ENCODE results near the gene STRN3.
A peak's percentile ranks its signal among the peaks of the same experiment; 100 is the strongest.

Gene STRN3

GRCh38 chr14:30874120-30874998, 151.8 kb downstream of the STRN3 start, which contains the start of gene COCH:
Gene COCH (plus strand): TSS chr14:30874559. CDS start chr14:30874939, 380 bp downstream.
- no peak within 1 kb of the TSS for H2AFZ ChIP-seq (ENCODE audit: low read length)

GRCh38 chr14:30873308-30874119, 152.7 kb downstream of the STRN3 start:
- Histone ChIP-seq H3K9me2 (ENCODE audit: low read depth, low read length) (no peaks in the 10 kb centered on the region), H4K20me1 (ENCODE audit: insufficient read depth, low read length) (no peaks in the 10 kb centered on the region), H3K4me2 (ENCODE audit: low read length) (peak overlapping the region; percentile 78), H3K9ac (ENCODE audit: low read length) (peak overlapping the region; percentile 71), H3K9me3 (ENCODE audit: low read length) (no peaks in the 10 kb centered on the region), H3K27ac (ENCODE audit: low read depth, low read length, poor library complexity, severe bottlenecking) (no peak overlapping the region), H3K36me3 (ENCODE audit: insufficient read depth, low read length) (peaks cover 11% of the 10 kb centered on the region; the same call in 1 of the 2 replicates), H3K4me1 (ENCODE audit: insufficient read depth, low read length, severe bottlenecking) (peaks cover 28% of the 10 kb centered on the region), H3F3A (ENCODE audit: insufficient read depth, low read length) (no peaks in the 10 kb centered on the region), H3K27me3 (ENCODE audit: insufficient read depth, low read length) (no peaks in the 10 kb centered on the region), H2AFZ (ENCODE audit: low read length) (no peak overlapping the region), H3K79me2 (ENCODE audit: insufficient read depth, low read length) (peaks cover 3% of the 10 kb centered on the region; the same call in 1 of the 2 replicates), H3K4me3 (ENCODE audit: low read depth, low read length, poor library complexity, severe bottlenecking) (peak overlapping the region; percentile 79)
- TF ChIP-seq CTCF (IDR thresholded peaks at IDR 0.05; ENCODE audit: low read length) (no peak), EZH2 (IDR thresholded peaks at IDR 0.05; ENCODE audit: borderline replicate concordance, low read length) (no peak)

More at GRCh38 chr14:30874120-30874998, 151.8 kb downstream of the STRN3 start, which contains the start of gene COCH:
- no peaks in the 10 kb centered on the region for H4K20me1 ChIP-seq (ENCODE audit: insufficient read depth, low read length)
- H3K79me2 ChIP-seq (ENCODE audit: insufficient read depth, low read length), result peaks cover 3% of the 10 kb centered on the region; the same call in 1 of the 2 replicates
- peak within 1 kb of the TSS; percentile 78 for H3K4me2 ChIP-seq (ENCODE audit: low read length)
- no peaks in the 10 kb centered on the region for H3K9me2 ChIP-seq (ENCODE audit: low read depth, low read length)
- peaks cover 19% of the 10 kb centered on the region; the same call in 1 of the 2 replicates for H3K36me3 ChIP-seq (ENCODE audit: insufficient read depth, low read length)
- no peaks in the 10 kb centered on the region for H3K27me3 ChIP-seq (ENCODE audit: insufficient read depth, low read length)
- H3K9ac ChIP-seq (ENCODE audit: low read length), result peak within 1 kb of the TSS; percentile 71
- H3K9me3 ChIP-seq (ENCODE audit: low read length), result no peaks in the 10 kb centered on the region
- H3K4me1 ChIP-seq (ENCODE audit: insufficient read depth, low read length, severe bottlenecking), result peaks cover 28% of the 10 kb centered on the region
- no peaks in the 10 kb centered on the region for H3F3A ChIP-seq (ENCODE audit: insufficient read depth, low read length)
- TF ChIP-seq EZH2 (IDR thresholded peaks at IDR 0.05; ENCODE audit: borderline replicate concordance, low read length) (no peak), CTCF (IDR thresholded peaks at IDR 0.05; ENCODE audit: low read length) (peak; percentile 40)
- H3K27ac ChIP-seq (ENCODE audit: low read depth, low read length, poor library complexity, severe bottlenecking), result no peak within 1 kb of the TSS
- H3K4me3 ChIP-seq (ENCODE audit: low read depth, low read length, poor library complexity, severe bottlenecking), result peak within 1 kb of the TSS; percentile 79

DNA sequence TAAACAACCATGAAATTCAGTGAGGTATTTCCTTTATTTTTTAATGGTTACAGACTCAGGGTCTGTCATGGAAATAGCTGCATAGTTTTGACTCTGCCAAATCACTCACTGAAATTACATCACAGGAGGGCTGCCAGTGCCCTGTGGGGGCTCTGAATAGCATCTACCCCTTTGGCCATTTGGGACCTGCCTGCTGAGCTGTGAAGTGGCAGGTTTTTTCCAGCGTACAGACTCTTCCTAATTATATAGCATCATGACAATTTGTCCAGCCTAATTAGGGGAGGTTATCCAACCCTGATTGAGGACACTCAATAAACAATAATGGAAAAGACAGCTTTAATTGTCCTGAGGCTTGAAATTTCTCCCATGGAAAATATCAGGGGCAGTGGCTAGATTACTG, 153.6 kb downstream of the STRN3 start:
- Histone ChIP-seq H3K9me3 (ENCODE audit: low read length) (no peaks in the 10 kb centered on the region), H3K9me2 (ENCODE audit: low read depth, low read length) (no peaks in the 10 kb centered on the region), H3K27ac (ENCODE audit: low read depth, low read length, poor library complexity, severe bottlenecking) (no peak overlapping the region), H3F3A (ENCODE audit: insufficient read depth, low read length) (no peaks in the 10 kb centered on the region), H3K9ac (ENCODE audit: low read length) (no peak overlapping the region), H3K36me3 (ENCODE audit: insufficient read depth, low read length) (peaks cover 3% of the 10 kb centered on the region; the same call in 1 of the 2 replicates), H3K27me3 (ENCODE audit: insufficient read depth, low read length) (no peaks in the 10 kb centered on the region), H3K4me3 (ENCODE audit: low read depth, low read length, poor library complexity, severe bottlenecking) (no peak overlapping the region), H2AFZ (ENCODE audit: low read length) (no peak overlapping the region), H3K79me2 (ENCODE audit: insufficient read depth, low read length) (peaks cover 3% of the 10 kb centered on the region; the same call in 1 of the 2 replicates), H3K4me1 (ENCODE audit: insufficient read depth, low read length, severe bottlenecking) (peaks cover 28% of the 10 kb centered on the region), H4K20me1 (ENCODE audit: insufficient read depth, low read length) (no peaks in the 10 kb centered on the region), H3K4me2 (ENCODE audit: low read length) (no peak overlapping the region)
- TF ChIP-seq CTCF (IDR thresholded peaks at IDR 0.05; ENCODE audit: low read length), result no peak

All from OCI-LY1 (cell line).